GM21528 (cell line): ENCODE results near the gene ELMO3.

Experiments
- ATAC-seq: cut with Tn5 transposase; IDR thresholded peaks from one replicate; pipeline ENCODE4 v1.9.1; 2021; ENCODE audit warnings: mild to moderate bottlenecking, moderate library complexity; ENCODE audit not compliant: unreplicated experiment, low FRiP score

ELMO3 gene

GRCh38 chr16:67163999-67164558 is 34.9 kb upstream of the ELMO3 start:
- no peak for ATAC-seq

GRCh38 chr16:67164599-67165061 is 34.3 kb upstream of the ELMO3 start, which contains the start of gene HSF4:
Gene HSF4 (plus strand): TSS chr16:67164745. CDS start chr16:67164812, 67 bp downstream.
- ATAC-seq: no peak

GRCh38 chr16:67165121-67166078 is 33.5 kb upstream of the ELMO3 start:
- ATAC-seq: no peak

- ATAC-seq: no peak
These were observed 32.8 kb upstream of the ELMO3 start for GRCh38 chr16:67166110-67166547.

GRCh38 chr16:67166598-67167168 is 32.2 kb upstream of the ELMO3 start:
- ATAC-seq: no peak

GRCh38 chr16:67167588-67167987 is 31.3 kb upstream of the ELMO3 start:
- ATAC-seq: no peak

- ATAC-seq: no peak
These were observed 29.9 kb upstream of the ELMO3 start for GRCh38 chr16:67169011-67169451.

GRCh38 chr16:67169642-67170167 is 29.2 kb upstream of the ELMO3 start:
- no peak for ATAC-seq

GRCh38 chr16:67170168-67170948 is 28.6 kb upstream of the ELMO3 start, which contains the start of gene NOL3:
Gene NOL3 (plus strand): TSS chr16:67170538.
- ATAC-seq: peak; percentile 39

- ATAC-seq: no peak
These were observed 27.8 kb upstream of the ELMO3 start for GRCh38 chr16:67170949-67171649.

GRCh38 chr16:67173323-67173722 is 25.6 kb upstream of the ELMO3 start:
- no peak for ATAC-seq

- no peak for ATAC-seq
These were observed 24.9 kb upstream of the ELMO3 start for GRCh38 chr16:67173808-67174705.

GRCh38 chr16:67174706-67175231 is 24.2 kb upstream of the ELMO3 start:
- ATAC-seq: no peak

GRCh38 chr16:67176662-67177061 is 22.3 kb upstream of the ELMO3 start:
- no peak for ATAC-seq

GRCh38 chr16:67177743-67178699 is 20.9 kb upstream of the ELMO3 start:
- no peak for ATAC-seq

- no peak for ATAC-seq
These were observed 19.4 kb upstream of the ELMO3 start for GRCh38 chr16:67179421-67180080.

- no peak for ATAC-seq
These were observed 18.8 kb upstream of the ELMO3 start for GRCh38 chr16:67180166-67180565.
